Stimulated activated CD8-positive, alpha-beta memory T cell treated with anti-CD3 and anti-CD28 coated beads, Interleukin-4, amount 100 ng/mL, for 4 hours (primary cell): ENCODE data around the gene XXYLT1.

Experiments
- DNase-seq, 2 donors: peaks; one replicate each; pipeline ENCODE4 v3.0.0-alpha.2; 2020; ENCODE audit warnings: low read depth in 2 of 2, low spot score in 1 of 2

The XXYLT1 gene

GRCh38 chr3:195034541-195034940, 236.4 kb downstream of the XXYLT1 start:
- DNase-seq: no peak

- DNase-seq: no peak
Measured at GRCh38 chr3:195034101-195034500, 236.9 kb downstream of the XXYLT1 start.

- DNase-seq: no peak
Measured at GRCh38 chr3:195033531-195034091, 237.3 kb downstream of the XXYLT1 start.

GRCh38 chr3:195032955-195033354, 238.0 kb downstream of the XXYLT1 start:
- DNase-seq: no peak

GRCh38 chr3:195032106-195032759, 238.7 kb downstream of the XXYLT1 start:
- DNase-seq: no peak

- DNase-seq: no peak
Measured at GRCh38 chr3:195031574-195032003, 239.4 kb downstream of the XXYLT1 start.

GRCh38 chr3:195030791-195031321, 240.1 kb downstream of the XXYLT1 start:
- no peak for DNase-seq

- no peak for DNase-seq
Measured at GRCh38 chr3:195028877-195029606, 241.9 kb downstream of the XXYLT1 start.

- DNase-seq: no peak
Measured at GRCh38 chr3:195025884-195026200, 245.1 kb downstream of the XXYLT1 start.

- no peak for DNase-seq
Measured at GRCh38 chr3:195025056-195025883, 245.7 kb downstream of the XXYLT1 start.

GRCh38 chr3:195023989-195024388, 247.0 kb downstream of the XXYLT1 start:
- no peak for DNase-seq

GRCh38 chr3:195023576-195023975, 247.4 kb downstream of the XXYLT1 start:
- no peak for DNase-seq

GRCh38 chr3:195021692-195022091, 249.3 kb downstream of the XXYLT1 start:
- DNase-seq: no peak

- DNase-seq: no peak
Measured at GRCh38 chr3:195020921-195021320, 250.0 kb downstream of the XXYLT1 start.

- no peak for DNase-seq
Measured at GRCh38 chr3:195020185-195020584, 250.8 kb downstream of the XXYLT1 start.

GRCh38 chr3:195019335-195019734, 251.6 kb downstream of the XXYLT1 start:
- DNase-seq: no peak
